MV-4-11 (cell line): ENCODE data around the gene GALNT14.

Experiments used
- DNase-seq: peaks from one replicate; lab custom pipeline; 2025; lab: John Stamatoyannopoulos, UW

The GALNT14 gene

DNA sequence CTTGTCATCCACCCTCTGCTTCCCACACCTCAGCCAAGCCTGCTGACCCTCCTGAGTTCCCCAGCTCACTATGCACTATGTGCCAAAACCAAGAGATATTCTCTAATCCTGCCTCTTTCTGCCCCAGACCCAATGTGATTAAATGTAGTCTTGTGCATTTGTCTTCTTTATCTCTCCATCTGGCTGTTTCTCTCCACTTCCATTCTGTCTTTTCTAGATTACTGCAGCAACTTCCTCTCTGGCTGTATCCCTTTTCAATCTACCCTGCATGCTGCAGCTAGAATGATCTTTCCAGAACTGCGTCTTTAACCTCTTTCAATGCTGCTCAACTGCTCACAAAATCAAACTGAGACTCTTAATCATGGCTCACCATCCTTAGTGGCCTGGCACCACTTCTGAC, 164.1 kb downstream of the GALNT14 start:
- no peak for DNase-seq

DNA sequence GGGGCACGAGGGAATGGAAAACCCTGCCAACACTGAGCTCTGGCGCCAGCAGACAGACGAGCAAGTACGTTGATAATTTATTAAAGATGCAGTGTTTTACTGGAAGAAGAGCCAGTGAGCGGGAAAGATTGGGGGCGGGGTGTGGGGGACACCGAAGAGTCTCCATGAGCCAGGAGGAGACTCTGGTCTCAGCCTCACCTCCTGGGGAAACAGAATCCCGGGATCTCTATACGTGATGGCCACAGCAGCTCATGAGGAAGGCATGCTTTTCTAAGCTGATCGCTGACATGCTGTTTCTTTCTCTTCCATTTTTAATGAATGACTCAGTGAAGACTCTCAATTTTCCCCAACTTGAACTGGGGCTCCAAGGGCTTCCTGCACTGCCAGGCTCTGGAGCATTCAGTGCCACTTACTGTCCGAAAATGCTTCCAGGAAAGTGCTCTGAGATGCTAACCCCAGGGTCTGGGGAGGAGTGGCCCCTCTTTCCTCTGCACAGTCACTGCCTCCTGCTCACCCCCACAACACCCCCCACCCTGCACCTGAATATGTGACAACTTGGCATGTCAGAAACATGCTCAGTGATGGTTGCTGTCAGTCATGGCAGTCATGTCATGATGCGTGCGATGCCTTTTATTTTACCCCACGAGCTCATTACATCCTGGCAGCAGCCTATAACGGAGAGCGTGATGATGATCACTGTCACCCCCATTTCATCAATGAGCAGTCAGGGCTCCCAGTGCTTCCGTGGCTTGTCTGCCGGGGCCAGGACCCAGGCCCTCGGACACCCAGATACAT, 166.8 kb downstream of the GALNT14 start:
- DNase-seq: no peak

- DNase-seq: no peak
Observed at GRCh38 chr2:30968660-30969397, 169.4 kb downstream of the GALNT14 start.

- no peak for DNase-seq
Observed at GRCh38 chr2:30966786-30967185, 171.5 kb downstream of the GALNT14 start.

DNA sequence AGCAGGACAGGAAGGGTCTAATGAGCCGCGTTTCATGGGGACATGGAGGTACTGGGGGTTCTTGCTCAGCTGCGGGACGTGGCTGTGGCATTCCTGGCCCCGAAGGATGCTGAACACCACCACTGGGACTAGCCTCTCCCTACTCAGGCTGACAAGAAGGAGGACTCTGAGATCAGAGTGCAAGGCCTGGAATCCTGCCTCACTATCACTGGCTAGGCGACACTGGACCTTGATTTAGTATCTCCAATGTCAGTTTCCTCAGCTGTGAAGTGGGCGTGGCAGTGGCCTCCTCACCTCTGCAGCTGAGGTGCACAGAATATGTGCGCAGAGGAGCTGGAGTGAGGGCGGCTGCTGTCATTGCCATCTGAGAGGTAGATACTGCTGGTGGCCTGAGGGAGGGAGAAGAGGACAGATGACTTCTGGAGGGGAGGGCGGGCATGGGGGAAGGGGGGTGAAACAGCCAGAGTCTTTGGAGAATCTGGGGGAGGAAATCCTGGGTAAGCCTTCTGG, 173.2 kb downstream of the GALNT14 start:
- no peak for DNase-seq

- DNase-seq: no peak
Observed at GRCh38 chr2:30964334-30965005, 173.8 kb downstream of the GALNT14 start.

DNA sequence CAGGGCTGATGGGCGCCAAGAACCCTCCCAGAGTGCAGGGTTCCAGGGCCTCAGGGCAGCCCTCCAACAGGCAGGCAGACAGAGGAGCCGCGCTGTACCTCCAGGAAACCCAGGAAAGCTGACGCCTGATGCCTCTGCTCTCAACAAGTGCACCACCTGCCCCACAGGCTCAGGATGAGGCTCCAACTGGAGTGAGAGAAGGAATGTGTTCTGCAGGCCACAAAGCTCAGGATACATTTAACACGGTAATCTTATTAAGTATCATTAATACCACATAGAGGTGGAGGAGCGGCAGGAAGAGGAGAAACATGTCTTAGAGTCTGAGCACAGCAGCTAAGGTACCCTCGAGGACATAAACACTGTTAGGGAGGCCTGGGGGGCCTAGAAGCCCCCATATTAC, 175.1 kb downstream of the GALNT14 start:
- no peak for DNase-seq

DNA sequence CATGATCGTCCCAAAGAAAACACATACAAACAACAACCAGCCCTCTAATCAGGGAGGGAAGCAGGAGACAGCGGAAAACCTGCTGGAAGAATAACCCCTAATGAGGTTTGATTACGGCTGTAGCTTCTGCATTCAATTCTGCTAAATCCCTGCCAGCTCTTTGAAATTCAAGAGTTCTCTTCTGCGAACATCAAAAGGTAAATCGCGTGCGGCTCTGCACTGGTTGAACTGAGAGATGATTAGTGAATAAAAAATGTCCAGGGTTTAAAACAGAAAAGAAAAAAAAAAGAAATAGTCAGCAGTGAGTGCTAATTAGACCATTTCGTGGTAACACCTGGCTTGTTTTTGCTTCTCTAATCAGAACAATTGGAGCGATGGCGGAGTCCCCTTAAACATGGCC, 178.0 kb downstream of the GALNT14 start:
- no peak for DNase-seq

DNA sequence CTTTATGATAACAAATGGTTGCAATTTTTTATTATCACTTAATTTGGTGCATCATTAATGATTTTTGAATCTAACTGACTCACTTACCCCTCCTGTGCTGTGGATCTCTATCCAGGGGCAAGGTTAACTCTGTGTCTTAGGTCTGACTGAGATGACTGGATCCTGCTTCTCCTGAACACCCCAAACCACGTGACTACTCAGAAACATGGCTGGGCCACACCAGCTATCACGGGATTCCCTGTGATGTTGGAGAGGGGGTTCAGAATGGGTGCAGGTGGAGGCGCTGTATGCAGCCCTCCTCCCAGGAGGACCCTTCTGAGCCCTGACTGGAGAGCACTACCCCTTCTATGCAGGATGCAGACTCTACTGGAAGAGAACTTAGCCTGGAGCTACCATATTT, 178.6 kb downstream of the GALNT14 start:
- DNase-seq: no peak

DNA sequence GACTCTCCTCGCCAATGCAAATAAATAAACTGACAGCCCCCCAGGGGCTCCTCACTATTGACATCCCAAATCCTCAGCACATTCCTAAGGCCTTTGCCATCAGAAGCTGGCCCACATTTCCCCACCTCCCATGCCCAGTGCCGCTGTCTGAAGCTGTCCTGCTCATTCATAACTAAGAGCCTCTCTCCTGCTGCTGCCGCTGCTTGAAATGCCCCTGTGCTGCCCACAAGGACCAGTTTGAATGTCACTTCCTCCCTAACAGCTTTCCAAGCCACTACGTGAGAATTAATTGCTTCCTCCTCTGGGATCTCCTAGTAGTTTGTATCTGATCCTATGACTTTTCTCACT, 179.3 kb downstream of the GALNT14 start:
- no peak for DNase-seq

DNA sequence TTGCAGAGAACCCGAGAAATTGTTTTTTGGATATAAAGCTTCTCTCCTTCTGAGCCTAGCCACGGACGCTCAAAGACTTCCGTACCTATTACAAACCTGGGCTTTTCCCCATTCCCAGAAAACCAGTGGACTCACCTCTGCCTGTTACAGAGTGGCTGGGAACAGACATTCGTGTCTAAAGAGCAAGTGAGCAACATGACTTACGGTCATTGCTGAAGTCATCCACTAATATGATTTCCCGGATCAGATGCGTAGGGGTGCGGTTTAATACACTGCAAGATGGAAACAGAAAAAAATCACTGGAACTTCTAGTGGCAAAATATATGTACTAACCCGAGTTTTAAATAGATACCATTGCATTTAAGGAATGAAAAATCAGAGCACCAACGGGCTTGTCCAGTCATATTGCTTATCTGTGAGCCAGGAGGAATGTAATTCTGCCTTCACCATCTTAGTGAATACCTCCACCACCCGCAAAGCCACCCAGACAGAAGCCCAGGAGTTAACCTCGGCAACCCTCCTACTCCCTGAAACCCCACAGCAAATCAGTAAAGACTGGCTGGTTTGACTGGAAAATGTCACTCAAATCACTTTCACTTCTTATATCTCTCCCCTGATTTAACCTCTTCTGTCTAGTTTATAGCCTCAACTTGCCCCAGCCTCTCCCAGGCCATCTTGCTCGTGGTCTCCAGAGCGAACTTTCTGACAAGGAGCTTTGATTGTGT, 179.9 kb downstream of the GALNT14 start:
- DNase-seq: peak; percentile 23

GRCh38 chr2:30957591-30957990, 180.6 kb downstream of the GALNT14 start:
- no peak for DNase-seq

GRCh38 chr2:30956995-30957394, 181.2 kb downstream of the GALNT14 start:
- no peak for DNase-seq

- DNase-seq: no peak
Observed at GRCh38 chr2:30955516-30956132, 182.6 kb downstream of the GALNT14 start.

GRCh38 chr2:30950339-30950738, 187.9 kb downstream of the GALNT14 start:
- DNase-seq: no peak

DNA sequence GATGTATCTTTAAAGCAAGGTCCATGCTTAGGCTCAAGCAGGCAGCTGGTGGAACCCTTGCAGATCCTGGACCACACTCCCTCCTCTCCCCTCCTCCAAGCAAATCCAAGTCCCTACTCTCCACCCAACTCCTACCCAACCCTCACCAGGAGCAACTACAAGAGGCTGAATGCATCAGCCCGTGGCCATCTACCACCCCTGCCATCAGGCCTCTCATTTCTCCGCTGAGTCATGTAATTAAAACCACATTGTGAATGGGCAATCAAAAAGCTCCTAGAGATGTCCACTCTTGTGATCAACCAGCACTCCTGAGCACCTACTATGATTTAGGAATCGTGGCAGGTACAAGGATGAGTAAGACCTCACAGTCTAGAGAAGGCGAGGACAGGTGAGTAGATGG, 188.8 kb downstream of the GALNT14 start:
- no peak for DNase-seq

- DNase-seq: no peak
Observed at GRCh38 chr2:30948857-30949256, 189.4 kb downstream of the GALNT14 start.

GRCh38 chr2:30948130-30948529, 190.1 kb downstream of the GALNT14 start:
- no peak for DNase-seq

DNA sequence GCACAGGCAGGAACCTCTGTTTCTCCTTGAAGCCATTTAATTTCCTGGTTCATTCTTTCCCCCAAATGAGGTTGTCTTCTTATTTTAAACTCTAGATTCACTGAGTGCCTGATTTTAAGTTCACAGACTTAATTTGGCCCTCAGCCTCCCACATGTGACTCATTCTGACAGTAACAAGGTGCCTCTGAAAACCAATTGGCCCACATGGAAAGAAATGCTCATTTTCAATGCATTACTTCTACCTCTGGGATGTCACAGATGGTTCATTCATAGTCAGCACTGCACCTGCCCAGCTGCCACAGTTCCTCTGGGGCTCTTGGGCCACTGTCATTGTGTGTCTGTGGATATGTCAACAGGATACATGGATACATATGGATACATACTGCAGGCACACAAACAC, 190.6 kb downstream of the GALNT14 start:
- no peak for DNase-seq

DNA sequence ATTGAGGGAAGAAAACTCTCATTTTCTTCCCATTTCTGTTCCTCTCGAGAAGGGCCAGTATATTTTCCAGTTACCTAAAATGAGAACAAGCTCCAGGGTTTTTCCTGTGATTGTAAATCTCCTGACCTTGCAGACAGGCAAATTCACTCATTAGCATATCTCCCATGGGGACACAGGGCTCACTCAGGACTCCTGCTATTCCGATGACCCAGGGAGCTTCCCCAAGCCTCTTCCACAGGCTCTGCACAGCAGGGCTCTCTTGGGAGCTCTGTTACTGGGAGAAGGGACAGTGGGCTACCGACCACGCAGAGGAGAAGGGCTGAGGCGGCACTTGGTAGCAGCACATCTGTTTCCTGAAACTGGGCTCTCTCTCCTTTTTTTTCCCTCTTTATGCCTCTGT, 195.8 kb downstream of the GALNT14 start:
- DNase-seq: no peak

DNA sequence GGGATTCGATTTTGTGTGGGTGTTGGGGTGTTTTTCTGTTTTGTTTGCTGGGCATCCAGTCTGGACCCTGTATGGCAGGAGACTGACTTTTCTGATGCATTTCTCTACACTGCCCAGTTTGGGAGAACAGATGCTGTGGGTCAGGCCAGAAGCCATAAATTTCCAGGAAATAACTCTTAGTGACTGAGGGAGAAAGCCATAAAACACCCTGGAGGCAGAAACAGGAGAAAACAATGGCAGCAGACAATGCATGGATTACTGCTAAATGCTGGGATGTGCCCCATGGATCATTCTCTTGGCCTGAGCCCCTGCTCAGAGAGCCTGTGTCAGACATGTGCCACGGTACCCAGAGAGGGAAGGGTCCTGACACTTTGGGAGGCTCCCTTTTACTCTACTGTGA, 197.4 kb downstream of the GALNT14 start:
- no peak for DNase-seq

DNA sequence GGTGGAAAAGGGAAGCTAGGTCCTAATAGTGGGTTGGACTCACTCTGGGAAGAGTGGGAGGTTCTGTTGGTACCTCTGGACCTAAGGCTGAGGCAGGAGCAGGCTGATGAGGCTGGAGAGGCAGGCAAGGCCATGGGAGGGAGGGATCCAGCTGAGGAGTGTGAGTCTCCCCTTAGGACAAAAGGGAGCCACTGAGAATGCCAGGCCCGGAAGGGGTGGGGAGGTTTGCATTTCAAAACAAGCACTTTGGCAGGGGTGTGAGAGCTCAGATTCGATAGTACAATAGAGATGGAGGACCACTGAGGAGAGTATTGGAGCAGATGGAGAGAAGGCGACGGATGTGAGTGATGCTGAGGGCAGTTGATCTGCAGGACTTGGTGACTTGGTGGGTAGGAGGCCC, 198.9 kb downstream of the GALNT14 start:
- DNase-seq: no peak
